ENCODE results near the gene CNBD2.

GRCh38 chr20:36002855-36003254 lies 34.5 kb downstream of the CNBD2 start:
- TF ChIP-seq, protein P1, sequence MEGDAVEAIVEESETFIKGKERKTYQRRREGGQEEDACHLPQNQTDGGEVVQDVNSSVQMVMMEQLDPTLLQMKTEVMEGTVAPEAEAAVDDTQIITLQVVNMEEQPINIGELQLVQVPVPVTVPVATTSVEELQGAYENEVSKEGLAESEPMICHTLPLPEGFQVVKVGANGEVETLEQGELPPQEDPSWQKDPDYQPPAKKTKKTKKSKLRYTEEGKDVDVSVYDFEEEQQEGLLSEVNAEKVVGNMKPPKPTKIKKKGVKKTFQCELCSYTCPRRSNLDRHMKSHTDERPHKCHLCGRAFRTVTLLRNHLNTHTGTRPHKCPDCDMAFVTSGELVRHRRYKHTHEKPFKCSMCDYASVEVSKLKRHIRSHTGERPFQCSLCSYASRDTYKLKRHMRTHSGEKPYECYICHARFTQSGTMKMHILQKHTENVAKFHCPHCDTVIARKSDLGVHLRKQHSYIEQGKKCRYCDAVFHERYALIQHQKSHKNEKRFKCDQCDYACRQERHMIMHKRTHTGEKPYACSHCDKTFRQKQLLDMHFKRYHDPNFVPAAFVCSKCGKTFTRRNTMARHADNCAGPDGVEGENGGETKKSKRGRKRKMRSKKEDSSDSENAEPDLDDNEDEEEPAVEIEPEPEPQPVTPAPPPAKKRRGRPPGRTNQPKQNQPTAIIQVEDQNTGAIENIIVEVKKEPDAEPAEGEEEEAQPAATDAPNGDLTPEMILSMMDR (IDR thresholded peaks at IDR 0.05), result no peak
- TF ChIP-seq POLR2A (IDR thresholded peaks at IDR 0.05), result no peak
- no peak for TF ChIP-seq POLR2AphosphoS5 (IDR thresholded peaks at IDR 0.05)
- no peak for TF ChIP-seq EP300 (IDR thresholded peaks at IDR 0.05)
